Lower lobe of right lung (tissue), 2 donors: ENCODE results near the gene SEMA5A. TPM values are rescaled to one million over a fixed set of nuclear protein-coding genes. Genes with fewer than 3 reads are reported as not detected.

Experiments
- ATAC-seq, 2 donors: fragments of 200-7000 bp; cut with Tn5 transposase; one replicate each; pipeline ENCODE4 v1.9.1; 2020 to 2022; ENCODE audit warnings: mild to moderate bottlenecking in 2 of 2, moderate library complexity in 2 of 2
- DNase-seq: peaks from one replicate; pipeline ENCODE4 v3.0.0-alpha.2; 2020
- H3K27ac ChIP-seq: fragments of 200-600 bp; one replicate; pipeline ENCODE4 v1.8.0; 2022
- H3K27me3 ChIP-seq: fragments of 200-600 bp; one replicate; pipeline ENCODE4 v1.8.0; 2022; ENCODE audit warnings: low read depth
- H3K36me3 ChIP-seq: fragments of 200-600 bp; one replicate; pipeline ENCODE4 v1.8.0; 2022; ENCODE audit warnings: mild to moderate bottlenecking
- H3K4me1 ChIP-seq: fragments of 200-600 bp; one replicate; pipeline ENCODE4 v1.8.0; 2022
- H3K4me3 ChIP-seq: fragments of 200-600 bp; one replicate; pipeline ENCODE4 v1.8.0; 2022; ENCODE audit warnings: mild to moderate bottlenecking
- H3K9me3 ChIP-seq: fragments of 200-600 bp; one replicate; pipeline ENCODE4 v1.8.0; 2022
- CTCF ChIP-seq: fragments of 200-600 bp; IDR thresholded peaks from one replicate; pipeline ENCODE4 v1.8.0; 2022; ENCODE audit warnings: antibody characterized with exemption, mild to moderate bottlenecking
- intact Hi-C: fragments of 100-400 bp; cut with DNase I; formaldehyde crosslinking; loops from one replicate; pipeline ENCODE4 v1.11.0; 2022
- total RNA-seq: library from RNA; stranded (reverse); fragmentation: NEBNext Ultra II Directional; extraction: Animal tissue kit (Norgen Biotek cat#: 25700); gene quantifications from one replicate; pipeline ENCODE4 v1.2.1, GENCODE V29; 2021
- donor health status: DM: no; HTN: yes; CAD: no; lungs with severe emphysema.

The SEMA5A gene
- total RNA-seq, 1 donor from 2014 or later, result 29.3 TPM

GRCh38 chr5:9151684-9152427 lies 394.0 kb downstream of the SEMA5A start:
- intact Hi-C loops, result no loop called here
- Histone ChIP-seq H3K27ac (no peak overlapping the region), H3K4me1 (no peaks in the 10 kb centered on the region), H3K36me3 (no peaks in the 10 kb centered on the region), H3K27me3 (no peaks in the 10 kb centered on the region), H3K9me3 (no peaks in the 10 kb centered on the region), H3K4me3 (no peak overlapping the region)
- ATAC-seq (no peak), DNase-seq (no peak)
- TF ChIP-seq CTCF, result no peak

- no peak overlapping the region for H3K4me3 ChIP-seq
- no peaks in the 10 kb centered on the region for H3K36me3 ChIP-seq
- DNase-seq (no peak), ATAC-seq (no peak)
- H3K27ac ChIP-seq, result no peak overlapping the region
- no peaks in the 10 kb centered on the region for H3K9me3 ChIP-seq
- no peak for TF ChIP-seq CTCF
- no peaks in the 10 kb centered on the region for H3K27me3 ChIP-seq
- intact Hi-C loops, result no loop called here
- no peaks in the 10 kb centered on the region for H3K4me1 ChIP-seq
Observed at GRCh38 chr5:9149988-9150387, 395.9 kb downstream of the SEMA5A start.

GRCh38 chr5:9148242-9148641 lies 397.6 kb downstream of the SEMA5A start:
- Histone ChIP-seq H3K4me1 (no peaks in the 10 kb centered on the region), H3K36me3 (no peaks in the 10 kb centered on the region), H3K27me3 (no peaks in the 10 kb centered on the region), H3K27ac (no peak overlapping the region), H3K4me3 (no peak overlapping the region), H3K9me3 (no peaks in the 10 kb centered on the region)
- ATAC-seq (no peak), DNase-seq (no peak)
- intact Hi-C loops, result no loop called here
- no peak for TF ChIP-seq CTCF

GRCh38 chr5:9140711-9141110 lies 405.2 kb downstream of the SEMA5A start:
- ATAC-seq, result no peak
- intact Hi-C loops, result no loop called here

GRCh38 chr5:9140202-9140601 lies 405.7 kb downstream of the SEMA5A start:
- TF ChIP-seq CTCF, result no peak
- no peak overlapping the region for H3K27ac ChIP-seq
- H3K4me3 ChIP-seq, result no peak overlapping the region
- H3K27me3 ChIP-seq, result no peaks in the 10 kb centered on the region
- no peaks in the 10 kb centered on the region for H3K4me1 ChIP-seq
- no peaks in the 10 kb centered on the region for H3K36me3 ChIP-seq
- intact Hi-C loops, result no loop called here
- DNase-seq, result no peak
- no peaks in the 10 kb centered on the region for H3K9me3 ChIP-seq
- no peak for ATAC-seq

More at GRCh38 chr5:9140711-9141110, 405.2 kb downstream of the SEMA5A start:
- H3K27me3 ChIP-seq, result no peaks in the 10 kb centered on the region
- no peak overlapping the region for H3K27ac ChIP-seq
- TF ChIP-seq CTCF, result no peak
- no peak for DNase-seq
- no peaks in the 10 kb centered on the region for H3K9me3 ChIP-seq
- H3K36me3 ChIP-seq, result no peaks in the 10 kb centered on the region
- H3K4me1 ChIP-seq, result no peaks in the 10 kb centered on the region
- H3K4me3 ChIP-seq, result no peak overlapping the region
